Choroid plexus epithelial cell (primary cell): ENCODE data around the gene PCP4.

Source experiments
- DNase-seq: peaks from one replicate; pipeline ENCODE4 v3.0.0-alpha.2; 2010; ENCODE audit warnings: low read depth
- H3K4me3 ChIP-seq: 2 replicates; pipeline ENCODE4 v1.5.1; 2011; ENCODE audit warnings: low read depth, mild to moderate bottlenecking, control low read depth, low read length, moderate library complexity
- CTCF ChIP-seq: conservative IDR thresholded peaks from 2 replicates; pipeline ENCODE4 v1.5.1; 2011; ENCODE audit warnings: low read depth, mild to moderate bottlenecking, control low read depth, inconsistent platforms, low read length, moderate library complexity

Gene PCP4

DNA sequence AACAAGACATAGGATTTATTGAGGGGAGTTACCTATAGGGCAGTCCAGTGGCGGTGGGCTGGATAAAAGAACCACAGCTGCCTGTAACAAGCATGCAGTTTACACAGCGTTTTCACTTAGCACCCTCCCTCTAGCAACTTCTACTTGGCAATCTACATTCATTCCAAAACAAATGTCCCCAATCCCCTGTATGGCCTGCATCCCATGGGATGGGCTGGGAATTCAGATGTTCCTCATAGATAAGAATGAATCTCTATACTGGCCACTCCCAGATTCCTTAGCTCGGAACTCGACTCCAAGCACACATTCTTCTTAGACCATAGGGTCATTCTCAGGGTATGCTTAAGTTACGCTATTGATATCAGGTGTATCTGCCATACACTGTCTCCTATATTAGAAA, 33.3 kb downstream of the PCP4 start:
- no peak overlapping the region for H3K4me3 ChIP-seq
- DNase-seq, result no peak
- no peak for TF ChIP-seq CTCF

DNA sequence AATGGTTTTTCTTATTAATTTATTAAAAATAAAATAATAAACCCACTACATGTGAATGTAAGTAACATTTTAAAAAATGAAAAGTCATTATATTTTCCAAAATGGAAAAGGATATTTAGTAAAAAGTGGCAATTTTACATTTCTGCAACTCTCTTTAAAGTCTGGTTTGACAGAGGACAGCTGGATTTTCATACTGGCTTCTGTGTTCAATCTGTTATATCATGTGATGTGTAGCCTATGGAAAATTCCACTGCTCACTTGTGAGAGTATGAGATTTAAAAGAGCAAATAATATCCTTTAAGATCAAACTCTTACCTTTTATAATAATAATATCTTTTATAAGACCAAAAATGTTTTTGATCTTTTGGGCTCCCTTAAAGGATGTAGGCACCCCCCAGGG, 33.7 kb downstream of the PCP4 start:
- no peak overlapping the region for H3K4me3 ChIP-seq
- TF ChIP-seq CTCF, result no peak
- DNase-seq, result no peak

- TF ChIP-seq CTCF, result no peak
- no peak overlapping the region for H3K4me3 ChIP-seq
- DNase-seq, result no peak
Measured at GRCh38 chr21:39902986-39903385, 35.7 kb downstream of the PCP4 start.

DNA sequence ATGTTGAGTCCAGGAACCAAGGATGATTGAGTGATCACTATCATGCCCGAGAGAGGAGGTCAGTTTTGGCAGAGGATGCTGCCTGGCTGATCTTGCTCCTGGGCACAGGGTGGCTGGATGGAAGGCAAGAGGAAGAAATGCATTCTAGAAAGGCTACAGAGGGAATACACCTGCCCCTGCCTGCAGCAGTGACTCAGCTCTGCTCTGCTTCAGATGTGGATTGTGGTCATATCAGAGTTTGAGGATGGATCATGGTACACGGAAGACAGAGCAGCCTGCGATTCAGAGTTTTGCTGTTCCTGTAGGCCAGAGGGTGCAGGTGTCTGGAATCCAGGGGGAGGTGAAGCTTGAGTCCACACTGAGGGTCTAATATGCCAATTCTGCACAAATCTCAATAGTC, 37.2 kb downstream of the PCP4 start:
- DNase-seq, result no peak
- no peak overlapping the region for H3K4me3 ChIP-seq
- TF ChIP-seq CTCF, result no peak

- no peak for DNase-seq
- TF ChIP-seq CTCF, result no peak
Measured at GRCh38 chr21:39908265-39908923, 41.2 kb downstream of the PCP4 start.

GRCh38 chr21:39911286-39912199, 44.3 kb downstream of the PCP4 start:
- no peak for TF ChIP-seq CTCF

More at GRCh38 chr21:39908265-39908923, 41.2 kb downstream of the PCP4 start:
- no peak overlapping the region for H3K4me3 ChIP-seq

More at GRCh38 chr21:39911286-39912199, 44.3 kb downstream of the PCP4 start:
- no peak overlapping the region for H3K4me3 ChIP-seq
- no peak for DNase-seq
